HCT116 (cell line): ENCODE results near the gene OR2T34. TPM values are rescaled to one million over a fixed set of nuclear protein-coding genes. Genes with fewer than 3 reads are reported as not detected.
"Not testable (repeated sequence)": the region's sequence is repeated elsewhere in the genome, so short reads cannot be mapped to it uniquely, and the experiment has no call there.

Source experiments
- ATAC-seq: fragments of 200-7000 bp; cut with Tn5 transposase; 2 replicates; pipeline ENCODE4 v1.9.1; 2020; ENCODE audit warnings: mild to moderate bottlenecking, moderate library complexity
- BruUV-seq: library from RNA; stranded (reverse); fragments of 400-500 nt; replicated peaks from 2 replicates; lab custom pipeline; 2021; lab: Mats Ljungman, UMichigan
- CTCF ChIA-PET: fragments of 300-600 bp; sonication (Branson Sonifier 250); formaldehyde crosslinking; loops from one replicate; lab custom pipeline; 2021; ENCODE audit warnings: antibody characterized with exemption; lab: Charles Lee
- POLR2A ChIA-PET: fragments of 300-600, 350-600 bp; sonication (Branson Sonifier 250); formaldehyde crosslinking; loops from one replicate; lab custom pipeline; 2021; ENCODE audit warnings: antibody characterized with exemption; lab: Charles Lee
- RAD21 ChIA-PET, 2 experiments: fragments of 300-600 bp; sonication (Branson Sonifier 250); formaldehyde crosslinking; loops; one replicate each; lab custom pipeline; 2023; ENCODE audit warnings: low total read pairs in 2 of 2; ENCODE audit not compliant: uncharacterized antibody in 2 of 2, unreplicated experiment in 2 of 2, low non-redundant PET in 1 of 2; lab: Charles Lee
- DNase-seq: peaks from one replicate; pipeline ENCODE4 v3.0.0-alpha.2; 2010; ENCODE audit warnings: low read depth, low spot score
- H2AFZ ChIP-seq: fragments of 200-600 bp; shearing (Covaris generic), sonication (generic); 2 replicates; pipeline ENCODE4 v1.6.1; 2017; ENCODE audit warnings: low read depth, mixed run types, mixed read lengths, antibody characterized with exemption, low read length; ENCODE audit not compliant: poor library complexity, severe bottlenecking
- H3K27ac ChIP-seq: 2 replicates; pipeline ENCODE4 v1.5.1; 2012; ENCODE audit warnings: low read depth, low read length
- H3K27me3 ChIP-seq: fragments of 200-600 bp; sonication (generic); 2 replicates; pipeline ENCODE4 v1.6.1; 2016; ENCODE audit warnings: mixed run types, low read length, mixed read lengths; ENCODE audit not compliant: insufficient read depth
- H3K36me3 ChIP-seq, 2 experiments: fragments of 200-500 bp in 1 of 2; fragments of 200-600 bp in 1 of 2; sonication (Bioruptor generic) in 1 of 2; sonication (generic) in 1 of 2; 2 replicates each; pipeline versions ENCODE4 v1.5.1 to v1.6.1; 2014 to 2016; ENCODE audit warnings: low read length in 2 of 2, inconsistent platforms in 1 of 2, mixed read lengths in 1 of 2, mixed run types in 1 of 2; ENCODE audit not compliant: insufficient read depth in 2 of 2, control insufficient read depth in 1 of 2
- H3K4me1 ChIP-seq, 2 experiments: fragments of 200-600 bp in 1 of 2; sonication (generic) in 1 of 2; 2 replicates each; pipeline versions ENCODE4 v1.5.1 to v1.6.1; 2012 to 2017; ENCODE audit warnings: low read length in 2 of 2, inconsistent platforms in 1 of 2, mild to moderate bottlenecking in 1 of 2, mixed read lengths in 1 of 2, mixed run types in 1 of 2, moderate library complexity in 1 of 2; ENCODE audit not compliant: insufficient read depth in 2 of 2, control insufficient read depth in 1 of 2
- H3K4me2 ChIP-seq: fragments of 200-600 bp; sonication (generic); 2 replicates; pipeline ENCODE4 v1.6.1; 2017; ENCODE audit warnings: mixed run types, low read length, mixed read lengths
- H3K4me3 ChIP-seq, 2 experiments: fragments of 200-600 bp in 1 of 2; sonication (generic) in 1 of 2; replicated peaks in 1 of 2; 2 replicates each; pipeline ENCODE4 v1.5.1; 2011 to 2016; ENCODE audit warnings: low read length in 2 of 2, control low read depth in 1 of 2, low read depth in 1 of 2, mild to moderate bottlenecking in 1 of 2, mixed read lengths in 1 of 2, mixed run types in 1 of 2
- H3K79me2 ChIP-seq: fragments of 200-600 bp; sonication (generic); 2 replicates; pipeline ENCODE4 v1.6.1; 2017; ENCODE audit warnings: mild to moderate bottlenecking, mixed run types, low read length, moderate library complexity, mixed read lengths; ENCODE audit not compliant: insufficient read depth
- H3K9ac ChIP-seq: fragments of 200-600 bp; sonication (generic); 2 replicates; pipeline ENCODE4 v1.6.1; 2016; ENCODE audit warnings: low read length, mixed read lengths
- H3K9me2 ChIP-seq: fragments of 200-600 bp; sonication (generic), shearing (Covaris generic); 2 replicates; pipeline ENCODE4 v1.6.1; 2017; ENCODE audit warnings: mixed run types, mild to moderate bottlenecking, moderate library complexity; ENCODE audit not compliant: insufficient read depth
- H3K9me3 ChIP-seq, 2 experiments: fragments of 200-500 bp in 1 of 2; fragments of 200-600 bp in 1 of 2; sonication (Bioruptor generic) in 1 of 2; sonication (generic) in 1 of 2; 2 replicates each; pipeline ENCODE4 v1.6.1; 2014 to 2017; ENCODE audit warnings: low read length in 2 of 2, mixed read lengths in 2 of 2, inconsistent platforms in 1 of 2, low read depth in 1 of 2, mild to moderate bottlenecking in 1 of 2, mixed run types in 1 of 2, moderate library complexity in 1 of 2; ENCODE audit not compliant: control insufficient read depth in 1 of 2, insufficient read depth in 1 of 2
- H4K20me1 ChIP-seq: fragments of 200-600 bp; sonication (generic), shearing (Covaris generic); 2 replicates; pipeline ENCODE4 v1.6.1; 2017; ENCODE audit warnings: mixed run types, mild to moderate bottlenecking, moderate library complexity; ENCODE audit not compliant: insufficient read depth
- intact Hi-C: fragments of 100-400 bp; cut with micrococcal nuclease; formaldehyde crosslinking; loops from 2 replicates; pipeline ENCODE4 v1.10.0; 2022
- total RNA-seq: library from RNA; stranded (reverse); gene quantifications from one replicate; pipeline ENCODE4 v1.2.1, GENCODE V29; 2021; ENCODE audit not compliant: unreplicated experiment

The OR2T34 gene
- total RNA-seq, 1 experiment from 2014 or later = not detected

DNA sequence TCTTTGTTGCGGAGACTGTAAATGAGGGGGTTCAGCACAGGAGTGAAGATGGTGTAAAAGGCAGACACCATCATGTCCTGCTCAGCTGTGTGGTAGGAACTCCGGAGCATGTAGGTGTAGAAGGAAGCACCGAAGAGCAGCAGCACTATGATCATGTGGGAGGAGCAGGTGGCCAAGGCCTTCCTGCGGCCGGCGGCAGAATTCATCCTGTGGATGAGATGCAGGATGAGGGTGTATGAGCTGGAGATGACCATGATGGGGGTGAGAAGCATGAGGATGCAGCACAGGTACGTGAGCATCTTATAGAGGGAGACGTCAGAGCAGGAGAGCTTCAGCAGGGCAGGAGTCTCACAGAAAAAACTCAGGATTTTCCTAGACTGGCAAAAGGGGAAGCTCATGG is 701 bp downstream of the OR2T34 start:
- H3K36me3 ChIP-seq, ATAC-seq, H3K79me2 ChIP-seq, H3K4me1 ChIP-seq, H3K27me3 ChIP-seq, RAD21 ChIA-PET, intact Hi-C loops, BruUV-seq, H3K27ac ChIP-seq, DNase-seq, H3K4me2 ChIP-seq, POLR2A ChIA-PET, H3K9me2 ChIP-seq, H3K4me3 ChIP-seq, CTCF ChIA-PET, H3K9me3 ChIP-seq, H3K9ac ChIP-seq, H2AFZ ChIP-seq, H4K20me1 ChIP-seq: not testable (repeated sequence)

DNA sequence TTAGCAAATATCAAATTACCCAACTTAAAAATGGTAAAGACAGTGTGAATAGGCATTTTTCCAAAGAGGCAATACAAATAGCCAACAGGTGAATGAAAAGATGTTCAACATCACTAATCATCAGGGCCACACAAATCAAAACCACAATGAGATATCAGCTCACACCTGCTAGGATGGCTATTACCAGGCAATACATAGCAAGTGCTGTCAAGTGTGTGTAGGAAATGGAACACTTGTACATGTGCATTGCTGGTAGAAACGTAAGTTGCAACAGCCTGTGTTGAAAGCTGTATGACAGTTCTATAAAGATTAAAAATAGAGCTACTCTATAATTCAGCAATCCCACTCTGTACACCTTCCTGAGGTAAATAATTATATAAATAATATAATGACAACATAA is 2.5 kb downstream of the OR2T34 start:
- RAD21 ChIA-PET = not testable (repeated sequence)

DNA sequence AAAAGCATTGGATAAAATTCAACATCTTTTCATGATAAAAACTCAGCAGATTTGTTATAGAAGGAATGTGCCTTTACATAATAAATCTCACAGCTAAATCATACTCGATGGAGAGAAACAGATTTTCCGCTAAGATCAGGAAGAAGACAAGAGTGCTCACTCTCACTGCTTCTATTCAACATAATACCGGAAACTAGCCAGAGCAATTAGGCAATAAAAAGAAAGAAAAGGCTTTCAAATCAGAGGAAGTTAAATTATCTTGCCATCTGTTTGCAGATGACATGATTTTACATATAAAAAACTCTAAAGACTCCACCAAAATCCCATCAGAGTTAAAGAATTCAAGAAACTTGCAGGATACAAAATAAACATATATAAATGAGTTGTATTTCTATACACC is 3.7 kb downstream of the OR2T34 start:
- CTCF ChIA-PET, DNase-seq, H3K27ac ChIP-seq, H3K79me2 ChIP-seq, H3K9me2 ChIP-seq, H3K4me1 ChIP-seq, ATAC-seq, H3K9ac ChIP-seq, intact Hi-C loops, H3K9me3 ChIP-seq, H3K27me3 ChIP-seq, H3K4me3 ChIP-seq, RAD21 ChIA-PET, H3K36me3 ChIP-seq, H2AFZ ChIP-seq, H4K20me1 ChIP-seq, H3K4me2 ChIP-seq, POLR2A ChIA-PET, BruUV-seq: not testable (repeated sequence)

More for the DNA sequence above, 2.5 kb downstream of the OR2T34 start:
- H3K27ac ChIP-seq, H4K20me1 ChIP-seq, POLR2A ChIA-PET, H3K27me3 ChIP-seq, H3K79me2 ChIP-seq, intact Hi-C loops, H2AFZ ChIP-seq, H3K9ac ChIP-seq, H3K36me3 ChIP-seq, BruUV-seq, H3K4me1 ChIP-seq, H3K4me2 ChIP-seq, CTCF ChIA-PET, H3K4me3 ChIP-seq, DNase-seq, ATAC-seq, H3K9me2 ChIP-seq, H3K9me3 ChIP-seq: not testable (repeated sequence)

DNA sequence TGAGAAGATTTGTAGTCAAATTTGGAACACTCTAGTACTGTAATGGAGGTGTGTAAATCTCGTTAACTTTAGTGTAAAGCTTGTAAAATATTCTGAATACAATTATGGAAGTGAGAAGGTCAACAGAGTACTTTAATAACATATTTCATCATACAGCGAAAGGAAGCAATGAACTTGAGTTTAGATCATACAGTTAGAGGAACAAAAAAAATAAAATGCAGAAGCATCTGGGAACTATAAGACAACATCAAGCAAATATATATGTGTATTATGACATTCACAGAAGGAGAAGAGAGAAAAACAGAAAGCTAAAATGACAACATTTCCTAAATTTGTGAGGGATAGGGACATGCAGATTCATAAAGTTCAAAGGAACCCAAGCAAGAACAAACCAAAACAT is 5.5 kb downstream of the OR2T34 start:
- ATAC-seq, H2AFZ ChIP-seq, H3K4me2 ChIP-seq, H3K27me3 ChIP-seq, intact Hi-C loops, BruUV-seq, RAD21 ChIA-PET, H3K79me2 ChIP-seq, POLR2A ChIA-PET, H3K4me1 ChIP-seq, H3K36me3 ChIP-seq, CTCF ChIA-PET, H3K9me3 ChIP-seq, H3K9me2 ChIP-seq, DNase-seq, H4K20me1 ChIP-seq, H3K27ac ChIP-seq, H3K9ac ChIP-seq, H3K4me3 ChIP-seq: not testable (repeated sequence)
